Nephron (organoid): ENCODE results near the gene CUEDC1.

Source experiments
- H3K27ac Mint-ChIP-seq, 3 experiments: 2 replicates each; pipeline ENCODE4 v1.8.0; 2020; ENCODE audit warnings: mixed read lengths in 3 of 3, mild to moderate bottlenecking in 2 of 3, moderate library complexity in 1 of 3
- H3K27me3 Mint-ChIP-seq: 2 replicates; pipeline ENCODE4 v1.8.0; 2021; ENCODE audit warnings: low read depth, mild to moderate bottlenecking, moderate library complexity, mixed read lengths
- H3K36me3 Mint-ChIP-seq: 2 replicates; pipeline ENCODE4 v1.8.0; 2020; ENCODE audit warnings: low read depth, mixed read lengths
- H3K4me1 Mint-ChIP-seq: 2 replicates; pipeline ENCODE4 v1.8.0; 2020; ENCODE audit warnings: mixed read lengths
- H3K4me3 Mint-ChIP-seq, 3 experiments: 2 replicates each; pipeline ENCODE4 v1.8.0; 2020; ENCODE audit warnings: mild to moderate bottlenecking in 3 of 3, mixed read lengths in 3 of 3, moderate library complexity in 2 of 3
- H3K9me3 Mint-ChIP-seq: 2 replicates; pipeline ENCODE4 v1.8.0; 2020; ENCODE audit warnings: mixed read lengths
- TF ChIP-seq, protein P1 (sequence below), 3 experiments: fragments of 200-600 bp; sonication (generic); IDR thresholded peaks; one replicate each; pipeline ENCODE4 v1.5.0; 2021; ENCODE audit warnings: antibody characterized with exemption in 3 of 3; ENCODE audit not compliant: unreplicated experiment in 3 of 3

The CUEDC1 gene

DNA sequence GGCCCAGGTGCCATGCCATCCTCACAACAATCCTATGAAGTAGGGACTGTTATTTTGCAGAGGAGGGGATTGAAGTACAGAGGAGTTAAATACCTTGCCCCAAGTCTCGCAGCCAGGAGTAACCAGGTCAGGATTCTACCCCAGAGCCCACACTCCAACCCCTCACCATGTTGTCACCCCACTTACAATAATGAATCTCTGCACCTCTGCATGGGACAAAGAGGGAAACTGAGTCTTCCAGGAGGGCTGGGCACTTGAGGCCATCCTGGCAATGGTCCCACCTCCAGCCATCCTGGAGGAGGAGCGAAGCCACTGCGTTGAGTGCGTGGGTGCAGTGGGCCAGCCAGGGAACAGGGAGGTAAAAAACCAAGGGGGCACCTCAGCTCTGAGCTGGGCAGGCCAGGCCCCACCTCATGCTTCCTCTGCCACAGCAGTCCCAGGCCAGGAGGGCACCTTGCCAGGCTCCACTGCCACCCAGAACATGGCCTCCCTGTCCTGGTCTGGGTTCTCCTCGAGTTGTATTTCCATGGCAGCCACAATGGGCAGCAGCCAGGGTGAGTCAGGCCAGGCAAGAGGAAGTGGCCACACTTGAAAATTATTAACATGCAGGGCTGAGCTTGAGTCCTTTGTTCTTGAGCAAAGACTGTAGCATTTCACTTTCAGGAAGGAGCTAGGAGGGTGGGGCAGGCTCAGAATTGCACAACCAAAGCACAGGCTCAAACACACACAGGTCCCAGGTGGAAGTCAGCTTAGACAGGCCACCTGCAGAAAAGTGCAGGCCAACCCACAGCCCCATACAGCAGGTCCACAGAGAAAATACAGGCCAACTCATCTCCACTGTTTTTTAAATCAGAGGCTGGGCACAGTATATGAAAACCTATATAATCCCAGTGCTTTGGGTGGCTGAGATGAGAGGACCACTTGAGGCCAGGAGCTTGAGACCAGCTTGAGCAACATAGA lies 52.1 kb downstream of the CUEDC1 start:
- TF ChIP-seq, protein P1, sequence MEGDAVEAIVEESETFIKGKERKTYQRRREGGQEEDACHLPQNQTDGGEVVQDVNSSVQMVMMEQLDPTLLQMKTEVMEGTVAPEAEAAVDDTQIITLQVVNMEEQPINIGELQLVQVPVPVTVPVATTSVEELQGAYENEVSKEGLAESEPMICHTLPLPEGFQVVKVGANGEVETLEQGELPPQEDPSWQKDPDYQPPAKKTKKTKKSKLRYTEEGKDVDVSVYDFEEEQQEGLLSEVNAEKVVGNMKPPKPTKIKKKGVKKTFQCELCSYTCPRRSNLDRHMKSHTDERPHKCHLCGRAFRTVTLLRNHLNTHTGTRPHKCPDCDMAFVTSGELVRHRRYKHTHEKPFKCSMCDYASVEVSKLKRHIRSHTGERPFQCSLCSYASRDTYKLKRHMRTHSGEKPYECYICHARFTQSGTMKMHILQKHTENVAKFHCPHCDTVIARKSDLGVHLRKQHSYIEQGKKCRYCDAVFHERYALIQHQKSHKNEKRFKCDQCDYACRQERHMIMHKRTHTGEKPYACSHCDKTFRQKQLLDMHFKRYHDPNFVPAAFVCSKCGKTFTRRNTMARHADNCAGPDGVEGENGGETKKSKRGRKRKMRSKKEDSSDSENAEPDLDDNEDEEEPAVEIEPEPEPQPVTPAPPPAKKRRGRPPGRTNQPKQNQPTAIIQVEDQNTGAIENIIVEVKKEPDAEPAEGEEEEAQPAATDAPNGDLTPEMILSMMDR (IDR thresholded peaks at IDR 0.05; ENCODE audit: unreplicated experiment in 3 of 3) = no peak
- no peaks in the 10 kb centered on the region for H3K36me3 Mint-ChIP-seq
- peak overlapping the region; percentile 95 to 99 (median 98) for H3K27ac Mint-ChIP-seq
- peak overlapping the region; percentile 14 to 71 (median 58) for H3K4me3 Mint-ChIP-seq
- H3K9me3 Mint-ChIP-seq = no peaks in the 10 kb centered on the region
- no peaks in the 10 kb centered on the region for H3K27me3 Mint-ChIP-seq
- peaks cover 82% of the 10 kb centered on the region for H3K4me1 Mint-ChIP-seq

DNA sequence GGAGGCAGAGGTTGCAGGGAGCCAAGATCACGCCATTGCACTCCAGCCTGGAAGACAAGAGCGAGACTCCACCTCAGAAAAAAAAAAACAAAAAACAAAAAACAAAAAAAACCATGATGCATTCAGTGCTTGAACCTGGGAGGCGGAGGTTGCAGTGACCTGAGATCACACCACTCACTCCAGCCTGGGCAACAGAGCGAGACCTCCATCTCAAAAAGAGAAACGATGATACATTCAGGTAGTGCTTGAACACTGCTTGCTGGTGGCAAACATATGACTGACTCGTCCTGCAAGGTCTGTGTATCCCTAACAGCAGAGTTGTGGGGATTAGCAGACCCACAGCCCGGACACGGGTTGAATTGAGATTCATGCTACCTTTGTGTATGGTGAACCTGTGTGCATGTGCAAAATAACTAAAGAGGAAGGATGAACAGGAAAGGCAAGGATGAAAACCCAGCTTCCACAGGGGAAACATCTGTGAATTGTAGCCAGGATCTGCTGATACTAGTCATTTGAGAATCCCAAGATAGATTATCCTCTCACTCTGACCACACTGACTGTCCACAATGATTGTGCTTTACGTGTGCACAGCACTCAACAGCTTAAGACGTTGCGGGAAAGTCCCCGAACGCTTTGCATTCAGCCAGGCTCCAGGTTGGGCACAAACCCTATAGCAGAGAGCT lies 53.0 kb downstream of the CUEDC1 start:
- Mint-ChIP-seq H3K4me3 (peak overlapping the region in 2 of 3 experiments; percentile 14 to 25), H3K9me3 (no peaks in the 10 kb centered on the region), H3K27me3 (no peaks in the 10 kb centered on the region), H3K4me1 (peaks cover 85% of the 10 kb centered on the region), H3K27ac (peak overlapping the region; percentile 95 to 99 (median 98)), H3K36me3 (no peaks in the 10 kb centered on the region)
- TF ChIP-seq, protein P1 (IDR thresholded peaks at IDR 0.05; ENCODE audit: unreplicated experiment in 3 of 3) = no peak

DNA sequence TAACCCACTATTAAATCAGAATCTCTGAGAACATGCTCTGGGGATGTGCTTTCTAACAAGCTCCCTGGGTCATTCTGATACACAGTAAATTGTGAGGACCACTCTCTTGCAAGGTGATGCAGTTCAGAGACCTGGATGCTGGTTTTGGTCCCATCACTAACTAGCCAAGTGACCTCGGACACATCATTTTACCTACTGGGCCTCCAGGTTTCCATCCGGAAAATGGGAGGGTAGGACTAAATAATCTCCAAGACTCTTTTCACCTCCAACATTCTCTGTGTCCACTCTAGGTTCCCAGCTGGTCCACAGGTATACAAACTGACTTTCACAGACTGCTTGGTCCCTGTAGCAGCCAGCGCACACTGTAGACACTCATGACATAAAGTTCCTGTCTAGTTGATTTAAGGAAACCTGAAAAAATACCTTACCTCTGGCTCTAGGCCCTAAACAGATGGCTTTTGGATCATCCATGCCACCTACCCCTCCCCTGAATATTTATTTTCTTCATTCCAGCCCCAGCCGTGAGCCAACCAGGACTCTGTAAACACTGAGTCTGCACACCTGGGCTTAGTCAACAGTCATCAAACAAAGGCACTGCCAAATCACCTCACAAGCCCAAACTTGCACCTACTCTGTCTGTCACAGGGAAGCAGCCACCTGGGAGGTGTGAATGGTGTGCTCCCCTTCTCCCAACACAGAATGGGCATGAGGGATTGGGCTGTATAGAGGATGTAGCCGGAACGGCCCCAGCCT lies 54.0 kb downstream of the CUEDC1 start:
- H3K27ac Mint-ChIP-seq = peak overlapping the region; percentile 95 to 99 (median 98)
- H3K27me3 Mint-ChIP-seq = no peaks in the 10 kb centered on the region
- no peaks in the 10 kb centered on the region for H3K9me3 Mint-ChIP-seq
- TF ChIP-seq, protein P1 (IDR thresholded peaks at IDR 0.05; ENCODE audit: unreplicated experiment in 3 of 3) = no peak
- peaks cover 79% of the 10 kb centered on the region for H3K4me1 Mint-ChIP-seq
- no peak overlapping the region for H3K4me3 Mint-ChIP-seq
- H3K36me3 Mint-ChIP-seq = no peaks in the 10 kb centered on the region

DNA sequence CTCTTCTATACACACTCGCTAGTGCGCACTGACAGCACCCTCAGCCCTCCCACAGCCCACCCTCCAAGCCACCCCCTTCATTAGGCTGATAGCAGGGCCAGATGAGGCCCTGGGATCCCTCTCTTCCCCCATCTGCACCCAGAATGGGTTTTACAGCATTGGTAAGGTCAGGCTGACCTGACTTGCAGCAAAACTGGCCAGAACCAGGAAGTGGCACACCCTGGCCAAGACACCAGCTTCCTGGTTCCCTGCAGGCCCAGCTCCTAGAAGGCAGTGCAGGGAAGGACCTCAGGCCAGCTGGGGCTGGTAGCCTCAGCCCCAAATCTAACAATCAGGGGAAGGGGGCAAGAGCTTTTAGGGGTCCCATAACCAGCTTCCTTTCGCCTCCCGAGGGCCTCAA lies 55.4 kb downstream of the CUEDC1 start:
- H3K4me1 Mint-ChIP-seq = peaks cover 82% of the 10 kb centered on the region
- TF ChIP-seq, protein P1 (IDR thresholded peaks at IDR 0.05; ENCODE audit: unreplicated experiment in 3 of 3) = no peak
- H3K4me3 Mint-ChIP-seq = peak overlapping the region in 2 of 3 experiments; percentile 10 to 45
- H3K27ac Mint-ChIP-seq = peak overlapping the region; percentile 92 to 95 (median 94)
- no peaks in the 10 kb centered on the region for H3K27me3 Mint-ChIP-seq
- H3K36me3 Mint-ChIP-seq = no peaks in the 10 kb centered on the region
- no peaks in the 10 kb centered on the region for H3K9me3 Mint-ChIP-seq

DNA sequence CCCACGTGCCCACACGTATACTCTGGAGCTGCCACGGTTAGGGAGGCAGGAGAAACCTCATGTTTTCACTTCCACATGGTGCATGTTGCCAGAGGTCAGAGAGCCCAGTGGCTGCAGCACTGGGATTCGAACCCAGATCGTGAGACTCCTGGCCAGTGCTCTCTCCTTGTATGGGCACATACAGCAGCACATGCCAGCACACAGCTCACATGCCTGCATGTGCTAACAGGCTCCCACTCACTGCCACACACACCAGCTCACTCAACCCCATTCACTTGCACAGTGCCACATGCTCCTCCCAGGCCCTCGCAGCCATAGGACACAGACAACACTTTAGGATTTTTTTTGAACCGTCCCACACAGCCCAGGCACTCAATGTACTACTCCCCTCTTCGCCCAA lies 55.8 kb downstream of the CUEDC1 start:
- TF ChIP-seq, protein P1 (IDR thresholded peaks at IDR 0.05; ENCODE audit: unreplicated experiment in 3 of 3) = no peak
- Mint-ChIP-seq H3K4me3 (peak overlapping the region in 2 of 3 experiments; percentile 10 to 45), H3K27ac (peak overlapping the region; percentile 92 to 95 (median 94)), H3K9me3 (no peaks in the 10 kb centered on the region), H3K27me3 (no peaks in the 10 kb centered on the region), H3K36me3 (no peaks in the 10 kb centered on the region), H3K4me1 (peaks cover 81% of the 10 kb centered on the region)
